ENCODE results near the gene DDX42. TPM values are rescaled to one million over a fixed set of nuclear protein-coding genes. Genes with fewer than 3 reads are reported as not detected.

Gene DDX42
- total RNA-seq, 2 experiments from 2014 or later = 112 to 117 TPM

GRCh38 chr17:63819585-63820537 lies 45.9 kb downstream of the DDX42 start:
- H3K27ac Mint-ChIP-seq = peak overlapping the region; percentile 75
- H3K27me3 Mint-ChIP-seq = no peaks in the 10 kb centered on the region
- no peak overlapping the region for H3K27ac ChIP-seq (ENCODE audit: low read depth in 1 of 2, low read length in 2 of 2)
- peak; percentile 21 for ATAC-seq (ENCODE audit: poor library complexity)
- H3K36me3 ChIP-seq (ENCODE audit: insufficient read depth, low read length) = peaks cover 94% of the 10 kb centered on the region
- POLR2A ChIA-PET = interaction anchor here (1.0 to 3.1 kb wide), 7 partner anchors 10 to 125 kb away, joined by 3 to 9 read pairs (median 5); partner anchors contain the start of genes CCDC47 and DDX42
- H3K4me1 ChIP-seq (ENCODE audit: insufficient read depth, low read length) = peaks cover 14% of the 10 kb centered on the region
- intact Hi-C loops (cut with DNase I, micrococcal nuclease) = no loop called here
- no peak for TF ChIP-seq CTCF (IDR thresholded peaks at IDR 0.05)
- no peaks in the 10 kb centered on the region for H3K9me3 Mint-ChIP-seq
- peaks cover 100% of the 10 kb centered on the region for H3K36me3 Mint-ChIP-seq (ENCODE audit: low read depth)
- peak in 2 of 14 experiments; percentile 43 for DNase-seq
- no peaks in the 10 kb centered on the region for H3K9me3 ChIP-seq (ENCODE audit: control insufficient read depth in 1 of 2, insufficient read depth in 1 of 2, low read length in 2 of 2)
- no peaks in the 10 kb centered on the region for H3K27me3 ChIP-seq (ENCODE audit: control insufficient read depth in 1 of 2, insufficient read depth in 2 of 2, low read length in 2 of 2)
- peak overlapping the region; percentile 30 for H3K4me3 Mint-ChIP-seq
- H3K4me3 ChIP-seq (ENCODE audit: low read length) = no peak overlapping the region
- H3K4me1 Mint-ChIP-seq (ENCODE audit: low read depth) = peaks cover 10% of the 10 kb centered on the region
- CTCF ChIA-PET = no interaction called here

DNA sequence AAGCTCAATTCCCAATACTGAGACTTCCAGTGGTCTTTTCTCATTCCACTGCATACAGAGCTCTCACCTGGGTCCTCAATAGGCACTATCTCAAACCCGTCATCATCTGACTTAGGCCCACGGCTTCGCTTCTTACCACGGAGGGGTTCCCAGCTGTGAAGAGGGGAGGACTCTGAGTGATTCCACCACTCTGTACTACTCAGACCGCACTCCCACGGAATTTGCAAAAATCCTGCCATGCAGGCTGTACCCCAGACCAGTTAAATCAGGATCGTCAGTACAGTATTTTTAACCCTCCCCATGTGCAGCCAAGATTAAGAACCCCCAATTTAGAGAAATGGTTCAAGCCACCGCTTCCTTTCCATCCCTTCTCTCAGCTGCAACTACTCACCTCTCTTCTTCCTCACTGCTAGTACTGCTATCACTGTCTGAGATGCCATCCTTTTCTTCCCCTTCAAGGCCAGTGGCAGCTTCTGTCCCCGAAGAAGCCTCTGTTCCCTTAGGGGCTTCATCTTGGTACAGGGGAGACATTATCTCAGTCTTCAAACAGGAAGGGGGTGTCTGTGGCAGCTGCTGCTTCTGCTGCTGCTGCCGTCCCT lies 47.1 kb downstream of the DDX42 start:
- intact Hi-C loops (cut with DNase I, micrococcal nuclease) = no loop called here
- Histone ChIP-seq H3K36me3 (ENCODE audit: insufficient read depth, low read length) (peaks cover 91% of the 10 kb centered on the region), H3K9me3 (ENCODE audit: control insufficient read depth in 1 of 2, insufficient read depth in 1 of 2, low read length in 2 of 2) (no peaks in the 10 kb centered on the region), H3K27me3 (ENCODE audit: control insufficient read depth in 1 of 2, insufficient read depth in 2 of 2, low read length in 2 of 2) (no peaks in the 10 kb centered on the region), H3K4me1 (ENCODE audit: insufficient read depth, low read length) (peaks cover 26% of the 10 kb centered on the region), H3K4me3 (ENCODE audit: low read length) (no peak overlapping the region), H3K27ac (ENCODE audit: low read depth in 1 of 2, low read length in 2 of 2) (no peak overlapping the region)
- no peak for ATAC-seq (ENCODE audit: poor library complexity)
- no peak for DNase-seq
- Mint-ChIP-seq H3K9me3 (no peaks in the 10 kb centered on the region), H3K4me1 (ENCODE audit: low read depth) (peaks cover 19% of the 10 kb centered on the region), H3K4me3 (no peak overlapping the region), H3K27me3 (no peaks in the 10 kb centered on the region), H3K27ac (no peak overlapping the region), H3K36me3 (ENCODE audit: low read depth) (peaks cover 100% of the 10 kb centered on the region)
- no peak for TF ChIP-seq CTCF (IDR thresholded peaks at IDR 0.05)
- ChIA-PET CTCF (no interaction called here), POLR2A (interaction anchor here (1.3 to 3.1 kb wide), 4 partner anchors 10 to 123 kb away, joined by 5 to 9 read pairs (median 6); partner anchors contain the start of genes CCDC47 and DDX42)

DNA sequence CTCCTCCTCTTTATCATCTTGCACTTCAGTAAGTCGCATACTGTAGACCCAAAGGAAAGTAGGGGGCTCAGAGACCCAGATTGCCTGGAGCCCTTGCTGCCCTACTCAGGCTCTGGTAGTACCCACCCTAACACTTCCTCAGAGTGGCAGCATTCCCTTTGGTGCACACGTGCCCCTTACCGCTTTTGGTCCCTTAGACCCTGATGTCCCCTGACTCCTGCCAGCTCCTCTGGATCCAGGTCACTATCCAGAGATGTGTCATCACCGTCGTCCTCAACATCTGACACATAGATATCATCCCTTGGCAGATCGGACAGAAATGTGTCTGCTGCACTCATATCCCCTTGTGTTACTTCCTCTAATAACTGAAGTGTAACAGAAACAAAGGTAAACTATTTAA lies 47.8 kb downstream of the DDX42 start:
- intact Hi-C loops (cut with DNase I, micrococcal nuclease) = no loop called here
- POLR2A ChIA-PET = interaction anchor here (1.9 to 3.1 kb wide), 2 partner anchors 10 to 21 kb away, joined by 5 to 9 read pairs; no protein-coding TSS in a partner anchor
- H3K4me1 ChIP-seq (ENCODE audit: insufficient read depth, low read length) = peaks cover 31% of the 10 kb centered on the region
- no peak overlapping the region for H3K27ac ChIP-seq (ENCODE audit: low read depth in 1 of 2, low read length in 2 of 2)
- H3K4me3 ChIP-seq (ENCODE audit: low read length) = no peak overlapping the region
- peaks cover 84% of the 10 kb centered on the region for H3K36me3 ChIP-seq (ENCODE audit: insufficient read depth, low read length)
- Mint-ChIP-seq H3K9me3 (no peaks in the 10 kb centered on the region), H3K27ac (peak overlapping the region; percentile 46), H3K36me3 (ENCODE audit: low read depth) (peaks cover 100% of the 10 kb centered on the region), H3K4me3 (no peak overlapping the region), H3K27me3 (no peaks in the 10 kb centered on the region), H3K4me1 (ENCODE audit: low read depth) (peaks cover 27% of the 10 kb centered on the region)
- no peaks in the 10 kb centered on the region for H3K9me3 ChIP-seq (ENCODE audit: control insufficient read depth in 1 of 2, insufficient read depth in 1 of 2, low read length in 2 of 2)
- no peak for TF ChIP-seq CTCF (IDR thresholded peaks at IDR 0.05)
- H3K27me3 ChIP-seq (ENCODE audit: control insufficient read depth in 1 of 2, insufficient read depth in 2 of 2, low read length in 2 of 2) = no peaks in the 10 kb centered on the region
- no peak for ATAC-seq (ENCODE audit: poor library complexity)
- no peak for DNase-seq
- CTCF ChIA-PET = no interaction called here

Data from CD4-positive, alpha-beta T cell (primary cell).